Islet precursor cell (in vitro differentiated cells): ENCODE data around the gene ZNF205.
"Not testable (repeated sequence)": the region's sequence is repeated elsewhere in the genome, so short reads cannot be mapped to it uniquely, and the experiment has no call there.

ENCODE experiments used
- DNase-seq: peaks from one replicate; pipeline ENCODE4 v3.0.0-alpha.2; 2018

Gene ZNF205

GRCh38 chr16:3150346-3151218 is 38.2 kb downstream of the ZNF205 start:
- peak; percentile 99 for DNase-seq

GRCh38 chr16:3152027-3152276 is 39.6 kb downstream of the ZNF205 start:
- DNase-seq: no peak

GRCh38 chr16:3152277-3152990 is 40.0 kb downstream of the ZNF205 start:
- peak; percentile 97 for DNase-seq

GRCh38 chr16:3152991-3153368 is 40.6 kb downstream of the ZNF205 start:
- no peak for DNase-seq

GRCh38 chr16:3155181-3155580 is 42.8 kb downstream of the ZNF205 start:
- no peak for DNase-seq

- DNase-seq: no peak
These were observed 43.6 kb downstream of the ZNF205 start for GRCh38 chr16:3155972-3156371.

GRCh38 chr16:3157229-3158025 is 45.0 kb downstream of the ZNF205 start:
- peak; percentile 93 for DNase-seq

GRCh38 chr16:3158026-3158509 is 45.7 kb downstream of the ZNF205 start:
- peak; percentile 77 for DNase-seq

- DNase-seq: peak; percentile 90
These were observed 46.3 kb downstream of the ZNF205 start for GRCh38 chr16:3158510-3159314.

GRCh38 chr16:3161235-3162018 is 49.0 kb downstream of the ZNF205 start:
- DNase-seq: no peak

- no peak for DNase-seq
These were observed 52.0 kb downstream of the ZNF205 start for GRCh38 chr16:3164121-3164991.

- DNase-seq: no peak
These were observed 52.9 kb downstream of the ZNF205 start for GRCh38 chr16:3165111-3165822.

GRCh38 chr16:3166505-3166886 is 54.1 kb downstream of the ZNF205 start:
- no peak for DNase-seq

GRCh38 chr16:3168729-3169128 is 56.3 kb downstream of the ZNF205 start:
- not testable (repeated sequence) for DNase-seq
